GM19468 (cell line): ENCODE data around the gene KIRREL3.
A peak's percentile ranks its signal among the peaks of the same experiment; 100 is the strongest.

ENCODE experiments used
- ATAC-seq: cut with Tn5 transposase; IDR thresholded peaks from one replicate; pipeline ENCODE4 v1.9.1; 2021; ENCODE audit warnings: mild to moderate bottlenecking, moderate library complexity, moderate number of reproducible peaks; ENCODE audit not compliant: unreplicated experiment; ENCODE audit errors: extremely low read depth

KIRREL3 gene

DNA sequence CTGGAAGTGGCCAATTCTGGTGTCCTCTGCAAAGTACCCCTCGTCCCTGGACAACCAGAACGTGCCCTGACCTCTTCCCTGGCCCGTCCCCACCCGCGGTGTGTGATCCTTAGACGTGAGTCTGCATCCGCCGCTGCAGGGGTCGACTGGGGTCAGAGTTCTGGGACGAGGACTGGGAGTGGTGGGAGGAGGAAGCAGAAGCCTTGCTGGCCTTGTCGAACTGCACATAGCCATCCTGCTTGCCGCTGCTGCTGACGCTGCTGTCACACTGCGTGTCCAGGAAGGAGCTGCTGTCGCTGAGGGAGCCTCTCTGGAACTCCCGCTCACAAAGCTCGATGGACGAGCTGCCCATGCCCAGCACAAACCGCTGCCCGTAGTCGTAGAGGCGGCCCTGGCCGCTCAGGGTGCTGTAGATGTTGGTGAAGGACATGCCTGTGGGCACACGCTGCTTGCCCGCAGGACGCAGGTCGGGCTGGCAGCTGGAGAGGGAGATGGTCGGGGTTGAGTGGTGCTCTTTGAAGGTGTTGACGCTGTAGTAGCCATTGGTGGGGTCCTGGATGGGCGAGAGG is 576.0 kb downstream of the KIRREL3 start:
- no peak for ATAC-seq

DNA sequence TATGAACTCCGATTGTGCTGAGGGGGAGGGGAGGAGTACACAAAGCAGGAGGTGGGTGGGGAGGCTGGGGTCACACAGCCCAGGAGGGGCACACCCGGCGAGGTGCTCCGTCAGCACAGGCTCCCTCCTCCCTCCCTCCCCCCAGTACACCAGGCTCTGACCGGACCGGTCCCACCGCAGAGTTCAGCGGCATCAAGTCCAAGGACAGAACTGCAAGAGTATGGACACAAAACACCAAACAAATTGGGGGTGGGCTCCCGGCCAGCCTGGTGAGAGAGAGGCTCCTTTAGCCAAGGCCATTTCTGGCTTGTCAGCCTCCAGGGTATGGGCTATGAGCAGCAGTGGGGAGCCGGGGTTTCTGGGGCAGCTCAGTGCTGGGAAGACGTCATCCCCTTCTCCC is 576.8 kb downstream of the KIRREL3 start:
- ATAC-seq: no peak

DNA sequence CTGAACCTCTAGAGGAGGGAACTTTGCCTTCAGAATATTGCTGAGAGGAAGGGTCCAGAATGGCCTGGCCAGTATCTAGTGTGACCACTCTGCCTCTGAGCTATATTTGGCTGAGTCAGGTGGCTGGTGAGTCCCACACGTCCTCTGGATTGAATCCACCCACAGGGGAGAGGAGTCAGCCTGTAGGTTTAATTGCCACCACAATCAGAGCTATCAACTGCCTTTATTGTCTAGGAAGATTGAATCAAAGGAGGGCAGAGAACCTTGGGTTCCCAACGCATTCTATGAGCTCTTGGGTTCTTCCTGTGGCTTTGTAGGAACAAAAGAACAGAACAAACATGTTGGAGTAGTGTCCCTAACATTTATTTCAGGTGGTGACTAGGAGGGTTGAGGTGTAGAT is 577.4 kb downstream of the KIRREL3 start:
- no peak for ATAC-seq

DNA sequence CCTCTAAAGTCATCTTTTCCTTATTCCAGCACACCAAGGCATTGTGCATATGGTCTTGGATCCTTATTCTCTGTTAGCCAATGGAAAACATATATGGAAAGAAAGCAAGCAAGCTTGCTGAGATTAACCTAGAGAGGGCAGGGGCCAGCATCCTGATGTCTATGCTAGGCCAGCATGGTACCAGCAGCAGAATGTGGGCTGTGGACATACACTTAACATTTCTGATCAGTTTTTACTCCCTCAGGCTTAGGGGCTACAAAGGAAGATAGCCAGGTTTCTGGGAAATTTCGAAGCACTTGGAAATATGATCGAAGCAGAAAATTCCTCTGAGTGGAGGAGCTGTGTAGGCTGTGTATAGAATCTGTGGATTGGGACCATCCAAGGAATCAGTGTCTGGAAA is 578.1 kb downstream of the KIRREL3 start:
- no peak for ATAC-seq

DNA sequence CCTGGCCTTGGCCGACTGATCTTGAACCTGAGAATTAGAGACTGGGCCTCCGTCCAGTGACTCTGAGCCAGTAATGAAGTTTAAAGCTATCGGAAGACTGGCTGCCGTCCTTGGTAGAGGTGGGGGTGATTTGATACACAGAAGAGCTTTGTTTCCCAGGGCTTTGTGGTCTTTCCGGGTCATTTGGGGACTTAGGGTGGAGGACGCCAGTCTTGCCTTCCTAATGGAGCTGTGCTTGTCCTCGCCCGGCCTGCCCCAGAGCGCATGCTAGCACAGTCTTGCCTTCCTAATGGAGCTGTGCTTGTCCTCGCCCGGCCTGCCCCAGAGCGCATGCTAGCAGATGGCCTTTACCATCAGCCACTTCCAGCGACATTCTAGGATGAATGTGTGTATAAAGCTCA is 579.3 kb downstream of the KIRREL3 start:
- ATAC-seq: no peak

DNA sequence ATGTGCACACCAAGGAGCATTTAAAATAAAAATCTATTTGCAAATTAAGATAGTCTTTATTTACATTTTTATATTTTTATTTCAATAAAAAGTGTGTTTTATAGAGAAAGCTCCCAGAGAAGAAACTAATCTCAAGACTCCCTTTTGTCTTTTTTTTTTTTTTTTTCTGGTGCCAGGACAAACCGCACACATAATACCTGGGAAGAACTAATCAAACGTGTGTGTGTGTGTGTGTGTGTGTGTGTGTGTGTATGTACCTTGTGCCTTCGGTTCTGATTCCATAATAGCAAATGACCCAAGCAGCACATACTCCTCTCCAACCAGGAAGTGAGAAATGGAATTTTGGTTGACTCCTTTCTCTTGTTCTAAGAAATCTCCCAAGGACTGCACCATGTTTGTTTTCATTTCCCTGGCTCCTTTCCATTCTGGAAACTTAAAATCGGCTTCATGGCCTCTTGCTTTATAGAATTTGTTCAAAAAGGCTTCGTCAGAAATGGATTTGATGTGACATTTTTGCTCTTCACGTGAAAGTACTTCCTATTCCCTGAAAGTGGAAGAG is 579.8 kb downstream of the KIRREL3 start:
- no peak for ATAC-seq

DNA sequence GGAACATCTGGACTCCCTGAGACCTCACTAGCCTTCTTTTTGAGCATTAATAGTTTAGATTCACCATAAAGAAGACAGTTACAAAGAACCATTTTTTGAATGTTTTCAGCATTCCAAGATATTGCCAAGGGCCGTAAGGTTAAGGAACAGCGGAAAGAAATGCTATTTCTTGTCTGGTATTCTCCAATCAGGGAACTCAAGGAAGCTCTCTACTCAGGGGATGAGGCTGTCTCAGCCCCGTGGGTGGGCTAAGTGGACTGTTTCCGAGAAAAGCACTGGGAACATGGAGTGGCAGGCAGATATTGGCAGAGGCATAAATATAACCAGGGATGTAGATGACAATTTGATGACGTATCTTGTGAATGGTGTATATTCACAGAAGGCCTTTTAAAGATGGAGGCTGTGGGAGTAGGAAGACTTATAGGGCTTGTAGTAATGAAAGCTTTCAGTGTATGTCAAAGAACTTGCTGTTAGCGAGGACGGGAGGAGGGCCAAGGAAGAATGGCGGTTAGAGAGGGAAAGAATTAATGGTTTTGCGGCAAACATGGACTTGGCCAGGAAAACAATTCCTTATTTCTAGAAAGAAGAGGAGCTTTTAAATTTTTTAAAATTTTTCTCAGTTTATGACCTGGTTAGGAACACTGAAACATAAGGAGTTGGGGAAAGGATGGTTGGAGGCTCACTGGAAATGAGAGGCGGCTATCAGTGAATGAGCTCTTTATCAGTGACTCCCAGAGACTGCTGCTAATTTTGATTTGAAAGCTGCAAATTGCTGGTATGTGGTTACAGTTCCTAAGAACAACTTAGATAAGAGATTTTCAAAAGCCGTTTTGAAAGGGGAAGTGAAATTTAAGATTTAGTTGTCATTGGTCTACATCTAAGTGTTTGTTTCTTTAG is 580.5 kb downstream of the KIRREL3 start:
- ATAC-seq: peak; percentile 78

DNA sequence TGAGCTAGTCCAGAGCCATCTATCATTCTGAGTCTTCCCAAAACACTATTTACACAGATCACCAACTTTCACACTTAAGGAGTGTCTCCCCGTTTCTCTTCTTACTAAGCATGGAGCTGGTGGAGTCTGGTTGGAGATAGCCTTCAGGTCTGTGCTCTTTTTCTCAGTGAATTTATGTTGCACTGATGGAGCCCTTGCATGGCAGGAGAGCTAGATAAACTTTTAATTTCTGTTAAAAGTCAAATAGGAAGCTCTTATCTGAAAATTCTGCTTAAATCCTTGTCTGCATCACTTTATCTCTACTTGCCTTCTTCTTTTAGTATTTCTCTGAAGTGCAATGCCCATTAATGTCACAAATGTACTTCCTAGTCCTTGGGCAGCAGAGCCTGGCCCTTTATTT is 581.7 kb downstream of the KIRREL3 start:
- no peak for ATAC-seq

DNA sequence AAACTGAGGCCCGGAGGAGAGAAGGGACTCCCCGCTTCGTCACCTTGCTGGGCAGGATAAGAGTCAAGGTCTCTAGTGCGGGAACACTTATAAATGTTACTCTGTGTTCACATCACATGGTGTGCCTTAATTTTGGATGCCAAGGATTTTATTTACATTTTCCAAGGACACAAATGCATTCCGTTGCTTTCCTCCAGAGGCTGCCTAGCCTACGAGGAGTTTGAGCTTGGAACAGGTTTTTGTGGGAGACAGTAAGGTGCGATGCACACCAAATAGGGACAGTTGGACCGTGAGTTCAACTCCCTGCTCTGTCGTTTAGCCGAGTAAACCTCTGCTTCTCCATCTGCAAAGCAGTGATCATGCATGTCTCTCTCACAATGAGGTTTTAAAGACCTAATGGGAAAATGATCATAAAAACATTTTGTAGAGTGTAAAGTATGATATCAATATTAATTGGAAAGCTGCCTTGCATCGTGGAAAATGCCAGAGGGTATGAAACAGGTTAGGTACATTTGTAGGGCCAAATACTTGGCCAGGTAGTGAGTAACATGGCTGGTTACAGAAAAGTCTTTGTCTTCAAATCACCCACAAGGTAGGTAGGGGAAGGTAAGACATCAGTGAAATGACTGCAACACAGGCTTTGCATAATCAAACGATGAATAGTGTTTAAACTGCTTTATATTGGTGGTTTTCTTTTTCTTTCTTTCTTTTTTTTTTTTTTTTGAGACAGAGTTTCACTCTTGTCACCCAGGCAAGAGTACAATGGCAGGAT is 583.3 kb downstream of the KIRREL3 start:
- no peak for ATAC-seq

DNA sequence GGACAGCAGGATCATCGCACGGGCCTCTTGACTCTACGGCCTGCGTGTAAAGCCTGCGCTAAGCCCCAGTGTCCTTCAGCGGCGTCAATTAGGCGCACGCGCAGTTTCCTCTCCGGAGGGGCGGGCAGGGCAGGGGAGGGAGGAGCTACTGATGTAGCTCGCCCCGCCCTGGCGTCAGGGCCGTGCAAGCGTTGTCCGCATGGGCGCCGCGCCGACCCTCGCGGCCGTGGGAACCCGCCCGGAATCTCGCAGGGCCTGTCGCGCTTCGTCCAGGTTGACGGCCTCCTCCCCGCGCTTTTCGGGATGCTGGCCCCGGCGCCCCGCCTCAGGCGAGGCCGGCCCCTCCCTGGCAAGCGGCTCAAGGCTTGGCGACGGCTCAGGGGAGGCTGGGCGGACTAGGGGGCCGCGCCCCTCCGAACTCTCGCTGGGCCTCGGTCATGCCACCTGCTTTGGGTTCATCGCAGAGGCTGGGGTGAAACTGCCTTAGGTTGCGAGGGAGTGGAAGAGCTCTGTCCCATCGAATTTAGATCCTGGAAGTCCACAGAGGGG is 584.0 kb downstream of the KIRREL3 start:
- peak; percentile 56 for ATAC-seq

DNA sequence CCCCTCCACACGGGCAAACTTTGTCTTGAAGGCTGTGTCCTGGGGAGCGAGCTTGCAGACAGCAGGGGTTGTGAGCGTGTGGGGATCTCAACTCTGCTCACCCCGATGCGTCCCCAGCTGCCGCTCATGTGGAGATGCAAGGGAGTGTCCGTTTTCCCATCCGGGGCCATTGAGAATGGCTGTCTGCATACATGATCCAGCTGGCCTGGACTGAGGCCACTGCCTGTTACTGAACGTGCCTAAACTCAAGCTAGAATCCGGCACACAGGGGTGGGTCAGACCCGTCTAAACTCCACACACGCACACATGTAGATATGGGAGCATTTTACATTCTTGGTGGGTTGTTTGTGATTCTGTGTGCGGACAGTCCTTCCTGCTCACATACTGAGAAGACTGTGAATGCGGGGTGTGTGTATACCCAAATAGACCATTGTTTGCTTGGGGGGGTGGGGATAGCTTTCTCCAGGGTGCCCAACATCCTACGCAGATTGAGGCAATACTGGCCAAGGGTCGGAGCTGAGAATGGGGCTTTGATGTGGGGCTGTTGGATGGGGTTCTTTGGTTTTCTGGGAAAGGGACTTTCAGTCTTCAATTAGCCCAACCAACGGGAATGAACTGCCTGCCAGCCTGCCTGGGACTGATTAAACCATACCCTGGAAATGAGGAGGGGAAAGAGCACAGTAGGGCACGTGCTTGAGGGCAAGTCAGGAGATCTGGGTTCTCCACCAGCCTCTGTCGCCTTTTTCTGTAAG is 584.7 kb downstream of the KIRREL3 start:
- no peak for ATAC-seq

DNA sequence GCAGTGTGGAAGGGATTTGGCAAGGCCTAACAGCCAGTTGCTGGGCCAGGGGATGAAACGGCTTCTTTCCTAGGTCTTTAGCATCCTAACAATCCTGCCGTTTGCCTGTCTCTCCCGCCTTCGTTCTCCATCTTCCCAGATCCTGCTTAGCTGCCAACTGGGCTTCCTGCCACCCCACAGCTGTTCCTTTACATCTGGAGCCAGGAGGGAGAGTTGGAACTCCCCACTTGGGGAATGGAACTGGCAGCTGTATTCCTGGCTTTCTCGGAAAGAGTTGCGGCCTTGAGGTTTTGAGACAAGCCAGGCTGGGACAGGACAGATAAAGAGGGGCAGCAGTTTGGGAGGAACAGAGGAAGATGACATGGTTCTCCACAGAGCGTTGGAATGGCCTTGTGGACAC is 585.4 kb downstream of the KIRREL3 start:
- ATAC-seq: no peak

DNA sequence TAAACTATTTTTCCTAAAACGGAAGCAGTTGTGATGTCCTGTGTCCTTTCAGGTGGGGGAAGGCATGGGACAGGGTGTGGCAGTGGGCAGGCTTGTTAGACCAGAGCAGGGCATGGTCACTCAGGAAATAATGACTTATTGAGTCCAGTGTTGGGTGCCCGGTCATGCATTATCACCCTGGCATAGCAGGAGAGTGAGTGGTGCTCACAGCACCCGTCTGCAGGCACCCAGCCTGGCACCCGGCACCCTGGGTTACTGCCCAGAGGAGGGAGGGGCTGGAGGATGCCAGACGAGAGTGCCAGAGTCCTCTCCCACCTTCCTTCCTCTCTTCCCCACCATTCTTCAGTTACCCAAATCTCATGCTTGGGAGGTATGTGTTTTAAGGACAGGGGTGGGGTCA is 586.0 kb downstream of the KIRREL3 start:
- no peak for ATAC-seq

DNA sequence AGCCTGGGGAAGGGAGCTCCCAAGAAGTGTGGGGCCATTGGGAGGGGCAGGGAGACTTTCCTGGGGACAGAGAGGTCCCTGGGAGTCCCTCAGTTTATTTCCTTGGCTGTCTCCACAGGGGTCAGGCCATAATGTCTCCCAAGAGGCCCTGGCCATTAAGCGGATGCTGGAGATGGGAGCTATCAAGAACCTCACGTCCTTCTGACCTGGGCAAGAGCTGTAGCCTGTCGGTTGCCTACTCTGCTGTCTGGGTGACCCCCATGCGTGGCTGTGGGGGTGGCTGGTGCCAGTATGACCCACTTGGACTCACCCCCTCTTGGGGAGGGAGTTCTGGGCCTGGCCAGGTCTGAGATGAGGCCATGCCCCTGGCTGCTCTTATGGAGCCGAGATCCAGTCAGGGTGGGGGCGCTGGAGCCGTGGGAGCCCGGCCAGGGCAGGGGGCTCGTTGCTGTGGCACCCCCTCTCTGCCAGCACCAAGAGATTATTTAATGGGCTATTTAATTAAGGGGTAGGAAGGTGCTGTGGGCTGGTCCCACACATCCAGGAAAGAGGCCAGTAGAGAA is 586.6 kb downstream of the KIRREL3 start:
- no peak for ATAC-seq

DNA sequence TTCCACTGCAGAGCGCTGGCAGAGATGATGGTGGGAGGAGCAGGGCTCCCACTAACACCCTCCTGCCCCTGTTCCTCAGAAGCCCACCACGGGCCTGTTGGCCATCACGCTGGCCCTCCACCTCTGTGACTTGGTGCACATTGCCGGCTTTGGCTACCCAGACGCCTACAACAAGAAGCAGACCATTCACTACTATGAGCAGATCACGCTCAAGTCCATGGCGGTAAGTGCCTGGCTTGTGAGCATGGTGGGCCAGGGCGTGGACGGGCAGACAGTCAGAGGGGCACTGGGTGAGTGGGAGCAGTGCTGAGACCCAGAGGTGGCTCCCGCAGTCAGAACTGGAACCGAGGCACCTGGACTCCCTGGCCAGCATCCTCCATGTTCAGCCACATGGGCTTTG is 587.1 kb downstream of the KIRREL3 start:
- ATAC-seq: no peak

DNA sequence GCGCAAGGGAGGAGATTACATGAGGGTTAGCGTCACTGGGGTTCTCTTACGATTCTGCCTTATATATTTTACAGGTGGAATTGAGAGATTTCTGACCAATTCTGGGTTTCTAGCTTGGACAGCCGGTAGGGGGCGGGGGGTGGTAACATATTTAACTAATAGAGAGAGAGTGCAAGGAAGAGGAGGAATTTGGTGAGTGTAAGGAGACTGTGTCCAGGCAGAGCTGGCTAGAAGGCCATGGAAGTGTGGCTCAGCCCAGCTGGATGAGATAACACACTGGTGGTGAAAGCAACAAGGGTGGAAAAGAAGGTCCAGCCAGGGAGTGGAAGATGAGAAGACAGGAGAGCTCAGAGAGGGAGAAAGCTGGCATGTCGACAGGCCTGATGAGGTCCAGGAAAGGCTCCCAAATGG is 588.6 kb downstream of the KIRREL3 start:
- ATAC-seq: no peak

DNA sequence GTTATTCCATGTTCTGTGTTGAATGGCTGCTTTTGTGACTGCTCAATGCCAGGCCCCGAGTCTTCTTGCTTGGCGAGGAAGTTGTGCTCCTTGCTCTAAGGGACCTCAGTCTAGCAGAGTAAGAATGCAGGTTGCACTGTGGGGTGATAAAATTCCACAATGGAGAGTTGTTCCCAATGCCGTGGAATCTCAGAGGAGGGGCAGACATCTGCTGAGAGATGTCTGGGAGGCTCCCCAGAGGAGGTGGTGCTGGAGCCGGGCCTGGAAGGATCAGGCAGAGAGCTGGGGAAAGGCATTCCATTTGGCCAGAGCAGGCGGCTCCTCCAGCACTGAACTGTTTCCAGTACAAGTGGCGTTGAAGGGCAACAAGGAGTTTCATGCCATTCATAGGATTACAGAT is 589.9 kb downstream of the KIRREL3 start:
- ATAC-seq: no peak

DNA sequence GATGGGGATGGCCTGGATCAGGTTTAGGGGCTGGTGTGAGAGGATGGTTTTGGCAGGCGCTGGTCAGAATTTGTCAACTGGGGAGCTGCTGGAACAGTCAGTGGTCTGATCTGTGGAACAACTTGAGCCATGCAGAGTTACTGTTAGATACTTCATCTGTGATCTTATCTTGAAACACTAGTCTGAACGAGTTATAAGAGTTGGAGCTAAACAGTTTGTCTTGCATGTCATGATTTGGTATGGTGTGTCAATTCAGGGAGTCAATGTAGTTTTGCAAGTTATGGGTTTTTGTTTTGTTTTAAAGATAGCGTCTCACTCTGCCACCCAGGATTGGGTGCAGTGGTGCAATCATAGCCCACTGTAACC is 591.0 kb downstream of the KIRREL3 start:
- no peak for ATAC-seq

DNA sequence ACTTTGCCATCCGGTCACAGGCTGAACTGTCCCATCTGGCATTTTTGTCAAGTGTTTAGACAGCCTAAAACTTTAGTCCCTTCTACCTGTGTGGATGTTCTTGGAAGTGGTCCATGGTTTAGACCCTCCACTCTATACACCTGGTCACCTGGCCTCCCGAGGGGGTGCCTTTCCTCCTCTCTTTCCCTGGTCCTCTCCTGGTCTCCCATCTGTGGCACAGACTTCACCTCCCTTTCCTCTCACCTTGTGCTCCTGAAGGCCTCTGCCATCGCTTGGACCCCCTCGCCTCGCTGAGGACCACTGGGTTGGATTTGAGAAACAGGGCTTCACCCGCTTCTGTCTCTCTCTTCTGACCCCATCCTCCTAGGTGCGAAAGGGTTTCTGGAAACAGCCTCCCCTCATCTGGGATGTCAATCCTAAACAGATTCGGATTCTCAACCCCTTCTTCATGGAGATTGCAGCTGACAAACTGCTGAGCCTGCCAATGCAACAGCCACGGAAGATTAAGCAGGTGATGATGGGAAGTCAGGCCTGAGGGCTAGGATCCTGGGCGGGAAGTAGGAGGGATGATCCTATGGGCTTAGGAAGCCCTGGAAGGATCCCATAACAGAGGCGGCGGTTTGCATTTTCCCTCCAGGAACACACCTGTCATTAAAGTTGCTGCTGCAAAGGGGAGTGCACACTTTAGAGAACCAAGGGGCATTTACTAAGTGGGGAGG is 591.5 kb downstream of the KIRREL3 start:
- ATAC-seq: no peak
